Suprapubic skin (tissue), 3 donors: ENCODE results near the gene THTPA.

Experiments
- CTCF ChIP-seq, 2 donors: fragments of 200-600 bp in 1 of 2; fragments of 450-650 bp in 1 of 2; sonication (generic) in 1 of 2; IDR thresholded peaks; one replicate each; pipeline ENCODE4 v1.5.1; 2016 to 2019; ENCODE audit warnings: antibody characterized with exemption in 2 of 2, mild to moderate bottlenecking in 1 of 2, moderate library complexity in 1 of 2
- POLR2A ChIP-seq, 2 donors: fragments of 450-650 bp; IDR thresholded peaks; one replicate each; pipeline ENCODE4 v1.6.1; 2017; ENCODE audit warnings: antibody characterized with exemption in 2 of 2, mild to moderate bottlenecking in 2 of 2, moderate library complexity in 2 of 2

GRCh38 chr14:23600806-23601205 is 44.7 kb downstream of the THTPA start:
- no peak for TF ChIP-seq CTCF (IDR thresholded peaks at IDR 0.05)
- no peak for TF ChIP-seq POLR2A (IDR thresholded peaks at IDR 0.05)
